ENCODE data around the gene MICALL2. TPM values are rescaled to one million over a fixed set of nuclear protein-coding genes. Genes with fewer than 3 reads are reported as not detected.

MICALL2 gene
- total and polyA plus RNA-seq, 4 donors, result 19.0 to 70.6 (median 41.0) TPM

GRCh38 chr7:1386623-1387220 is 72.5 kb downstream of the MICALL2 start:
- no peak for TF ChIP-seq CTCF (IDR thresholded peaks at IDR 0.05; ENCODE audit: control extremely low read depth, extremely low read depth)
- Histone ChIP-seq H3K9me3 (ENCODE audit: control insufficient read depth in 4 of 4, insufficient read depth in 3 of 4, low read length in 3 of 4) (peaks cover 0 to 20% (median 2%) of the 10 kb centered on the region in 4 donors), H3K27ac (ENCODE audit: low read depth in 1 of 2, low read length in 1 of 2) (no peak overlapping the region), H3K4me1 (ENCODE audit: control insufficient read depth in 5 of 5, insufficient read depth in 5 of 5, low read length in 5 of 5) (no peaks in the 10 kb centered on the region), H3K36me3 (ENCODE audit: control insufficient read depth in 4 of 4, insufficient read depth in 4 of 4, low read length in 4 of 4) (no peaks in the 10 kb centered on the region), H3K27me3 (ENCODE audit: control insufficient read depth in 3 of 3, insufficient read depth in 3 of 3, low read length in 2 of 3) (peaks cover 0 to 50% (median 6%) of the 10 kb centered on the region in 3 donors), H3K4me3 (no peak overlapping the region), H3K9ac (ENCODE audit: insufficient read depth in 1 of 2, low read length in 2 of 2) (no peak overlapping the region)
- 42 to 63% methylated on average over 23 to 25 of the region's 25 CpGs for WGBS, 2 donors
- ATAC-seq (ENCODE audit: insufficient read depth, low FRiP score) (no peak), DNase-seq (no peak)

GRCh38 chr7:1385809-1386622 is 73.3 kb downstream of the MICALL2 start:
- Histone ChIP-seq H3K9ac (ENCODE audit: insufficient read depth in 1 of 2, low read length in 2 of 2) (no peak overlapping the region), H3K4me1 (ENCODE audit: control insufficient read depth in 5 of 5, insufficient read depth in 5 of 5, low read length in 5 of 5) (no peaks in the 10 kb centered on the region), H3K27ac (ENCODE audit: low read depth in 1 of 2, low read length in 1 of 2) (no peak overlapping the region), H3K27me3 (ENCODE audit: control insufficient read depth in 3 of 3, insufficient read depth in 3 of 3, low read length in 2 of 3) (peaks cover 0 to 45% (median 4%) of the 10 kb centered on the region in 3 donors), H3K9me3 (ENCODE audit: control insufficient read depth in 4 of 4, insufficient read depth in 3 of 4, low read length in 3 of 4) (peaks cover 0 to 16% (median 0%) of the 10 kb centered on the region in 4 donors), H3K4me3 (no peak overlapping the region), H3K36me3 (ENCODE audit: control insufficient read depth in 4 of 4, insufficient read depth in 4 of 4, low read length in 4 of 4) (no peaks in the 10 kb centered on the region)
- no peak for DNase-seq
- 43 to 57% methylated on average over 38 of the region's 38 CpGs for WGBS, 2 donors
- no peak for TF ChIP-seq CTCF (IDR thresholded peaks at IDR 0.05; ENCODE audit: control extremely low read depth, extremely low read depth)
- no peak for ATAC-seq (ENCODE audit: insufficient read depth, low FRiP score)

- H3K36me3 ChIP-seq (ENCODE audit: control insufficient read depth in 4 of 4, insufficient read depth in 4 of 4, low read length in 4 of 4), result no peaks in the 10 kb centered on the region
- H3K4me1 ChIP-seq (ENCODE audit: control insufficient read depth in 5 of 5, insufficient read depth in 5 of 5, low read length in 5 of 5), result no peaks in the 10 kb centered on the region
- H3K9ac ChIP-seq (ENCODE audit: insufficient read depth in 1 of 2, low read length in 2 of 2), result no peak overlapping the region
- peaks cover 0 to 14% (median 0%) of the 10 kb centered on the region in 4 donors for H3K9me3 ChIP-seq (ENCODE audit: control insufficient read depth in 4 of 4, insufficient read depth in 3 of 4, low read length in 3 of 4)
- no peak overlapping the region for H3K4me3 ChIP-seq
- WGBS, 2 donors, result 45 to 60% methylated on average over 23 of the region's 23 CpGs
- no peak overlapping the region for H3K27ac ChIP-seq (ENCODE audit: low read depth in 1 of 2, low read length in 1 of 2)
- H3K27me3 ChIP-seq (ENCODE audit: control insufficient read depth in 3 of 3, insufficient read depth in 3 of 3, low read length in 2 of 3), result peaks cover 0 to 47% (median 3%) of the 10 kb centered on the region in 3 donors
- TF ChIP-seq CTCF (IDR thresholded peaks at IDR 0.05; ENCODE audit: control extremely low read depth, extremely low read depth), result no peak
- ATAC-seq (ENCODE audit: insufficient read depth, low FRiP score), result no peak
- DNase-seq, result no peak
Measured at GRCh38 chr7:1385086-1385808, 74.0 kb downstream of the MICALL2 start.

Other genes starting within 250 kb of the MICALL2 start
- gene UNCX, start 226.6 kb downstream of the MICALL2 start, total RNA-seq, result not detected
- not detected for gene UNCX, start 226.6 kb downstream of the MICALL2 start, polyA plus RNA-seq
- gene INTS1, start 44.9 kb upstream of the MICALL2 start, total RNA-seq, result 100 to 1,000 TPM in 1 of 2 donors, 10 to 100 TPM in 1; 31.2 to 121 TPM
- gene INTS1, start 44.9 kb upstream of the MICALL2 start, polyA plus RNA-seq, result 10 to 100 TPM; 45.8 to 46.2 TPM
- gene MAFK, start 71.2 kb upstream of the MICALL2 start, total RNA-seq, result 10 to 100 TPM; 17.0 to 58.5 TPM
- 10 to 100 TPM; 54.7 to 76.7 TPM for gene MAFK, start 71.2 kb upstream of the MICALL2 start, polyA plus RNA-seq
- gene TMEM184A, start 96.7 kb upstream of the MICALL2 start, total RNA-seq, result 10 to 100 TPM in 1 of 2 donors, 1 to 10 TPM in 1; 1.8 to 11.8 TPM
- 1 to 10 TPM; 6.8 to 9.9 TPM for gene TMEM184A, start 96.7 kb upstream of the MICALL2 start, polyA plus RNA-seq
- 10 to 100 TPM; 10.7 to 30.9 TPM for gene PSMG3, start 110.6 kb upstream of the MICALL2 start, total RNA-seq
- 10 to 100 TPM; 52.8 to 86.7 TPM for gene PSMG3, start 110.6 kb upstream of the MICALL2 start, polyA plus RNA-seq
- 1 to 10 TPM in 1 of 2 donors, under 1 TPM in 1; 0.89 to 1.1 TPM for gene ELFN1, start 210.8 kb upstream of the MICALL2 start, total RNA-seq
- gene ELFN1, start 210.8 kb upstream of the MICALL2 start, polyA plus RNA-seq, result 1 to 10 TPM in 1 of 2 donors, under 1 TPM in 1; 0.43 to 1.4 TPM